Loucy (cell line): ENCODE data around the gene MORC3.
"Not testable (repeated sequence)": the region's sequence is repeated elsewhere in the genome, so short reads cannot be mapped to it uniquely, and the experiment has no call there.

Experiments
- H2AFZ ChIP-seq: fragments of 200-600 bp; sonication (generic); 2 replicates; pipeline ENCODE4 v1.6.0; 2016; ENCODE audit warnings: antibody characterized with exemption, mild to moderate bottlenecking, low read length, moderate library complexity
- H3F3A ChIP-seq: fragments of 200-600 bp; 2 replicates; pipeline ENCODE4 v1.6.0; 2016; ENCODE audit warnings: antibody characterized with exemption, low read depth, mild to moderate bottlenecking
- H3K27me3 ChIP-seq: fragments of 200-600 bp; sonication (generic); 2 replicates; pipeline ENCODE4 v1.6.1; 2014; ENCODE audit warnings: low read length, mild to moderate bottlenecking; ENCODE audit not compliant: insufficient read depth, poor library complexity, severe bottlenecking
- H3K36me3 ChIP-seq: fragments of 200-600 bp; sonication (generic); 2 replicates; pipeline ENCODE4 v1.6.1; 2016; ENCODE audit warnings: low read length; ENCODE audit not compliant: insufficient read depth
- H3K4me1 ChIP-seq: fragments of 200-600 bp; sonication (generic); 2 replicates; pipeline ENCODE4 v1.5.1; 2014; ENCODE audit warnings: low read length, mild to moderate bottlenecking; ENCODE audit not compliant: insufficient read depth, poor library complexity, severe bottlenecking
- H3K4me2 ChIP-seq: fragments of 200-600 bp; sonication (generic); 2 replicates; pipeline ENCODE4 v1.6.0; 2014; ENCODE audit warnings: antibody characterized with exemption, low read length, low read depth, mild to moderate bottlenecking; ENCODE audit not compliant: poor library complexity, severe bottlenecking
- H3K4me3 ChIP-seq: fragments of 200-600 bp; sonication (generic); 2 replicates; pipeline ENCODE4 v1.5.1; 2014; ENCODE audit warnings: low read length, mild to moderate bottlenecking, mixed read lengths; ENCODE audit not compliant: poor library complexity, severe bottlenecking
- H3K79me2 ChIP-seq: fragments of 200-600 bp; sonication (generic); 2 replicates; pipeline ENCODE4 v1.6.1; 2014; ENCODE audit warnings: low read length; ENCODE audit not compliant: insufficient read depth
- H3K9ac ChIP-seq: fragments of 200-600 bp; sonication (generic); 2 replicates; pipeline ENCODE4 v1.6.0; 2014; ENCODE audit warnings: mild to moderate bottlenecking, low read depth, low read length, moderate library complexity; ENCODE audit not compliant: poor library complexity, severe bottlenecking
- H3K9me2 ChIP-seq: fragments of 200-600 bp; sonication (generic); replicated peaks from 2 replicates; pipeline ENCODE4 v1.6.1; 2016; ENCODE audit warnings: low read depth, low read length, mixed read lengths
- H3K9me3 ChIP-seq: fragments of 200-600 bp; sonication (generic); 2 replicates; pipeline ENCODE4 v1.6.1; 2014; ENCODE audit warnings: mild to moderate bottlenecking, antibody characterized with exemption, low read length, low read depth; ENCODE audit not compliant: insufficient read depth
- H4K20me1 ChIP-seq: fragments of 200-600 bp; sonication (generic); 2 replicates; pipeline ENCODE4 v1.6.0; 2014; ENCODE audit warnings: antibody characterized with exemption, low read length, mild to moderate bottlenecking; ENCODE audit not compliant: insufficient read depth, poor library complexity, severe bottlenecking
- CTCF ChIP-seq: fragments of 200-600 bp; sonication (generic); conservative IDR thresholded peaks from 2 replicates; pipeline ENCODE4 v1.5.1; 2014; ENCODE audit warnings: mild to moderate bottlenecking, antibody characterized with exemption, low read length
- EZH2phosphoT487 ChIP-seq: fragments of 200-600 bp; IDR thresholded peaks from 2 replicates; pipeline ENCODE4 v1.6.1; 2018; ENCODE audit warnings: antibody characterized with exemption, mild to moderate bottlenecking, moderate library complexity, borderline replicate concordance

MORC3 gene

GRCh38 chr21:36396325-36396724 lies 76.3 kb downstream of the MORC3 start:
- Histone ChIP-seq H3K9me2 (no peaks in the 10 kb centered on the region), H3K36me3 (peaks cover 20% of the 10 kb centered on the region; the same call in 1 of the 2 replicates), H3F3A (no peaks in the 10 kb centered on the region), H3K9me3 (no peaks in the 10 kb centered on the region), H3K9ac (no peak overlapping the region), H2AFZ (no peak overlapping the region), H3K4me1 (no peaks in the 10 kb centered on the region), H3K27me3 (no peaks in the 10 kb centered on the region), H3K4me3 (no peak overlapping the region), H3K79me2 (no peaks in the 10 kb centered on the region), H4K20me1 (no peaks in the 10 kb centered on the region), H3K4me2 (no peak overlapping the region)
- TF ChIP-seq CTCF, result no peak
- no peak for TF ChIP-seq EZH2phosphoT487

- H3K36me3 ChIP-seq, result peaks cover 21% of the 10 kb centered on the region; the same call in 1 of the 2 replicates
- no peak overlapping the region for H3K4me2 ChIP-seq
- H3F3A ChIP-seq, result no peaks in the 10 kb centered on the region
- H3K4me3 ChIP-seq, result no peak overlapping the region
- H3K9me3 ChIP-seq, result no peaks in the 10 kb centered on the region
- no peaks in the 10 kb centered on the region for H3K9me2 ChIP-seq
- H2AFZ ChIP-seq, result no peak overlapping the region
- no peaks in the 10 kb centered on the region for H3K4me1 ChIP-seq
- no peak overlapping the region for H3K9ac ChIP-seq
- no peaks in the 10 kb centered on the region for H3K27me3 ChIP-seq
- no peaks in the 10 kb centered on the region for H3K79me2 ChIP-seq
- TF ChIP-seq EZH2phosphoT487, result no peak
- no peak for TF ChIP-seq CTCF
- no peaks in the 10 kb centered on the region for H4K20me1 ChIP-seq
These were observed 77.0 kb downstream of the MORC3 start for GRCh38 chr21:36396971-36397370.

- H3K4me1 ChIP-seq, result no peaks in the 10 kb centered on the region
- H3F3A ChIP-seq, result no peaks in the 10 kb centered on the region
- H3K9me2 ChIP-seq, result no peaks in the 10 kb centered on the region
- H4K20me1 ChIP-seq, result no peaks in the 10 kb centered on the region
- peaks cover 27% of the 10 kb centered on the region; the same call in 1 of the 2 replicates for H3K36me3 ChIP-seq
- H3K27me3 ChIP-seq, result no peaks in the 10 kb centered on the region
- no peaks in the 10 kb centered on the region for H3K79me2 ChIP-seq
- no peak overlapping the region for H3K4me2 ChIP-seq
- no peak for TF ChIP-seq CTCF
- TF ChIP-seq EZH2phosphoT487, result no peak
- no peak overlapping the region for H2AFZ ChIP-seq
- no peak overlapping the region for H3K4me3 ChIP-seq
- no peak overlapping the region for H3K9ac ChIP-seq
- no peaks in the 10 kb centered on the region for H3K9me3 ChIP-seq
These were observed 77.6 kb downstream of the MORC3 start for GRCh38 chr21:36397606-36398005.

- H3K4me2 ChIP-seq, H4K20me1 ChIP-seq, H3K79me2 ChIP-seq, H3K9ac ChIP-seq, H2AFZ ChIP-seq, H3K9me3 ChIP-seq, H3K4me3 ChIP-seq, H3F3A ChIP-seq, H3K4me1 ChIP-seq, H3K27me3 ChIP-seq, H3K9me2 ChIP-seq: not testable (repeated sequence)
- H3K36me3 ChIP-seq, result peaks cover 36% of the 10 kb centered on the region; the same call in 1 of the 2 replicates
These were observed 79.7 kb downstream of the MORC3 start for GRCh38 chr21:36399736-36400135.
